Brain microvascular endothelial cell (primary cell): Measurements from ENCODE around the gene EDA.

Source experiments
- DNase-seq: peaks from one replicate; pipeline ENCODE4 v3.0.0-alpha.2; 2020
- H3K27ac ChIP-seq: fragments of 250-450 bp; sonication (Bioruptor Pico); 2 replicates; pipeline ENCODE4 v1.5.1; 2020; ENCODE audit warnings: mild to moderate bottlenecking, moderate library complexity
- H3K27me3 ChIP-seq: fragments of 250-450 bp; sonication (Bioruptor Pico); replicated peaks from 2 replicates; pipeline ENCODE4 v1.5.1; 2020; ENCODE audit warnings: mild to moderate bottlenecking
- H3K36me3 ChIP-seq: fragments of 250-450 bp; sonication (Bioruptor Pico); replicated peaks from 2 replicates; pipeline ENCODE4 v1.5.1; 2020; ENCODE audit warnings: mild to moderate bottlenecking
- H3K4me3 ChIP-seq: 2 replicates; pipeline ENCODE4 v1.5.1; 2011; ENCODE audit warnings: low read depth, mild to moderate bottlenecking, control low read depth, low read length, moderate library complexity
- in situ Hi-C: cut with HindIII; loops from 2 replicates; pipeline ENCODE4 v1.10.0; 2017; ENCODE audit warnings: low sequenced_read_pairs, low pct_ligation_motif_present
- TF ChIP-seq, protein P1 (sequence below): IDR thresholded peaks from 2 replicates; pipeline ENCODE4 v1.5.1; 2011; ENCODE audit warnings: low read depth, mild to moderate bottlenecking, moderate library complexity, low read length, control low read depth, inconsistent platforms; ENCODE audit errors: missing control alignments

EDA gene

DNA sequence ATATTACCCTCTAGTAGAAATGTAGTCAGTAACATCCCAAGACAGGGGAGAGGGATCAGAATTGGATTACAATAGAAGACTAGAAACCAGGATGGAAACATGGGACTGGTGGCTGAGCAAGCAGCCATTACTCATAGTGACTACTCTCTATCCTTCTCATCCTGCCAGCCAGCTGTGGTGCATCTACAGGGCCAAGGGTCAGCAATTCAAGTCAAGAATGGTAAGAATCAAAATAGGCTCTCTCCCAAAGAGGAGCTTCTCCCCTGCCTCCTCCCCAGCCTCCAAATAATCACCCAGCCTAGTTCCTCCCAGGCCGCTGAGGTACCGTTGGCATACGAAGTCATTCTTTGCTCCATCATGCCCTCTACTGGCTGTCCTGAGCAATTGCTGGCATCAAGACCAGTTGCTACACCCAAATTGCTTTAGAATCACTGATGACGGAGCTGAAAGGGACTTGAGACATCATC, 414.4 kb downstream of the EDA start:
- Histone ChIP-seq H3K36me3 (no peaks in the 10 kb centered on the region), H3K27ac (no peak overlapping the region), H3K4me3 (no peak overlapping the region), H3K27me3 (no peaks in the 10 kb centered on the region)
- in situ Hi-C loops = no loop called here
- TF ChIP-seq, protein P1, sequence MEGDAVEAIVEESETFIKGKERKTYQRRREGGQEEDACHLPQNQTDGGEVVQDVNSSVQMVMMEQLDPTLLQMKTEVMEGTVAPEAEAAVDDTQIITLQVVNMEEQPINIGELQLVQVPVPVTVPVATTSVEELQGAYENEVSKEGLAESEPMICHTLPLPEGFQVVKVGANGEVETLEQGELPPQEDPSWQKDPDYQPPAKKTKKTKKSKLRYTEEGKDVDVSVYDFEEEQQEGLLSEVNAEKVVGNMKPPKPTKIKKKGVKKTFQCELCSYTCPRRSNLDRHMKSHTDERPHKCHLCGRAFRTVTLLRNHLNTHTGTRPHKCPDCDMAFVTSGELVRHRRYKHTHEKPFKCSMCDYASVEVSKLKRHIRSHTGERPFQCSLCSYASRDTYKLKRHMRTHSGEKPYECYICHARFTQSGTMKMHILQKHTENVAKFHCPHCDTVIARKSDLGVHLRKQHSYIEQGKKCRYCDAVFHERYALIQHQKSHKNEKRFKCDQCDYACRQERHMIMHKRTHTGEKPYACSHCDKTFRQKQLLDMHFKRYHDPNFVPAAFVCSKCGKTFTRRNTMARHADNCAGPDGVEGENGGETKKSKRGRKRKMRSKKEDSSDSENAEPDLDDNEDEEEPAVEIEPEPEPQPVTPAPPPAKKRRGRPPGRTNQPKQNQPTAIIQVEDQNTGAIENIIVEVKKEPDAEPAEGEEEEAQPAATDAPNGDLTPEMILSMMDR = peak; percentile 85
- DNase-seq = peak; percentile 31

DNA sequence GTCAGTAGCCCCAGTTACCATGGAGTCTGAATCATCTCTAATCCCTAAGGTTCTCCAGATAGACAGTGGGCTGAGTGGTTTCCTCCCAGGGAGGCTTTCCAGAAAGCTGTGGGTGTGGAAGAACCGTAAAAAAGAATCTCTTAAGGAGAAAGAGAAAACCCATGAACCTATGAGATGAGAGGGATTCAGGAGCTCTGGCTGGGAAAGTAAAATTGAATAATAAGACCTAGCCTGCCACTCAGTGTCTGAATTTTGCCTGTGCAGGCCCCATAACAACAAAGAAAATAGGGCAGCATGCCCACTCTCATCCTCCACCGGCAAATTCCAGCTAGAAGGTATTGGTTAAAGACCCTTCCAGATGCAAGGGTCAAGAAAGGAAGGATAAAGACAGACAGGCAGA, 416.9 kb downstream of the EDA start:
- no peak for DNase-seq
- Histone ChIP-seq H3K27me3 (no peaks in the 10 kb centered on the region), H3K27ac (no peak overlapping the region), H3K36me3 (no peaks in the 10 kb centered on the region), H3K4me3 (no peak overlapping the region)
- TF ChIP-seq, protein P1 = peak; percentile 2
- in situ Hi-C loops = no loop called here

DNA sequence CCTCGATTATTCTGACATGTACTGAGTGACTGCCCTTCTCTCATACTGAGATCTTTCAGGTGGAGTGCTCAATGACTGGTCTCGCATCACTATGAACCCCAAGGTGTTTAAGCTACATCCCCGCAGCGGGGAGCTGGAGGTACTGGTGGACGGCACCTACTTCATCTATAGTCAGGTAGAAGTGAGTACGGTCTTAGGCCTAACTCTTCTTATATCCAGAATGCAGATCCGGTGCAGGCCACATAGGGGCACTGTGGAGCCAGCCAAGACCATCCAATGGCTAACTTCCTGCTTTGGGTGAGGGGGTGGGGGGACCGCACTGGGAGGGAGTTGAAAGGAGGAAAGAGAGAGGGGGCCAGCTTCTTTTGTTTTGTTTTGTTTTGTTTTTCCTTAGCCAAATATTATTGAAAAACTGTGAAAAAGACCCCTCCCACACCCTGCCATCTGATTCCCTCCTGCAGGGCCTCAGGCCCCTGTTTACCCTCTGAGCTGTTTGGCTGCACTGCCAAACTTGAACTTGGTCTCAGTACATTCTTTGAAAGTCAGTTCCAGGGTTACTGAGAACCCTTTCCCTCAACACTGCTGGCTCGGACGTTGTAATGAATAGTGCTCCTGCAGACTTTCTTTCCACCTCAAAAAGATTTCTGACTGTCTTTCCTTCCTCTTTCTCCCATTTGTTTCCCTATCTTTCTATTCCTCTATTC, 417.6 kb downstream of the EDA start:
- Histone ChIP-seq H3K4me3 (no peak overlapping the region), H3K36me3 (no peaks in the 10 kb centered on the region), H3K27me3 (no peaks in the 10 kb centered on the region), H3K27ac (no peak overlapping the region)
- peak; percentile 22 for DNase-seq
- TF ChIP-seq, protein P1 = peak; percentile 81
- in situ Hi-C loops = no loop called here

DNA sequence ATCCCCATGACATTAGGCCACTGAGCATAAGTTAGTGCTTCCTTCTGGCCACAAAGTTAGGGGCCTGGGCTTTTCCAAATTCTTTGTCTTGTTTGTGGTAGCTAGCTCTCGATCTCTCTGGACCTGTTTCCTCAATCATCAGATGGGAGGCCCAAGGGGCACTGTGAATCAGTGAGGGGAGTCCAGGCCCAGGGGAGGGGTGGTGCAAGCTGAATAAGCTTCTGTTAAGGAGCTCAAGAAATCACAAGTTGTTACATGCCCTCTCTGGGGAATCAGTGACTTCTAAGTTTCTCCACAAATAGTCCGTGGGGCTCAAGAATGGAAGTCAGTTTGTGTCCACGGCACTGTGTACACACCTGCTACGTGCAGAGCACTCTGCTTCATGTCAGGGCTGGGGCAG, 418.7 kb downstream of the EDA start:
- DNase-seq = no peak
- H3K27ac ChIP-seq = no peak overlapping the region
- H3K27me3 ChIP-seq = no peaks in the 10 kb centered on the region
- TF ChIP-seq, protein P1 = no peak
- in situ Hi-C loops = no loop called here
- no peaks in the 10 kb centered on the region for H3K36me3 ChIP-seq
- H3K4me3 ChIP-seq = no peak overlapping the region

DNA sequence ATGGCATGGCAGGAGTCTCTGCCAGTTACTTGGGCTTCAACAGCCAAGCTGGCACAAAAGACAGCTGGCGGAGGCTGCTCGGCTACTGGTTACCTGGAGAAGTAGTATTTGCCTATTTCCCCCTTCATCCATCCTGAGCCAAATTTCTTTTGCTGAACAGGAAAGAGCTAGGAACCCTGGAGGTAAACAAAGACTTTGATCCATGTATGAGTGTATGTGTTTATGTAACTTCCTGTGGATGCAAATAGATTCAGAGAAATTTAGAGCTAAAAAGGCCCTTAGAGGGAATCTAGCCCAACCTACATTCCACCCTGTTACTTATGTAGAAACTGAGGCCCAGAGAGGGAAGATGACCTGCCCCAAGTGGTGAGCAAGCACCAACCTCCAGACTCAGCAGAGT, 422.6 kb downstream of the EDA start:
- Histone ChIP-seq H3K27me3 (no peaks in the 10 kb centered on the region), H3K27ac (no peak overlapping the region), H3K4me3 (no peak overlapping the region), H3K36me3 (no peaks in the 10 kb centered on the region)
- in situ Hi-C loops = no loop called here
- TF ChIP-seq, protein P1 = no peak
- DNase-seq = no peak

DNA sequence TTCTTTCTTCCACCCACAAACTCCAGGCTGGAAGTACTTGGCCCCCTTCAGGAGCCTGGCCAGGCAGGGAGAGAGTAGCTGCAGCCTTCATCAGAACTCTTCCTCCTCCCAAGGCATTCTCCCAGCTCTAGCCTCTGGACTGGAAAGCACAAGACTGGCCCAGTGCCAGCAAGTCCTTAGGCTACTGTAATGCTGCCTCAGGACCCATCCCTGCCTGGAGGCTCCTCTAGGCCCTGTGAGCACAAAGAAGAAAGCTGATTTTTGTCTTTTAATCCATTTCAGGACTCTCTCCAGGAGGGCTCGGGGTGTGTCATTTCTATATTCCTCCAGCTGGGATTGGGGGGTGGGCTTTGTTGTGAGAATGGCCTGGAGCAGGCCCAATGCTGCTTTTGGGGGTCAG, 423.0 kb downstream of the EDA start:
- DNase-seq = no peak
- Histone ChIP-seq H3K27me3 (no peaks in the 10 kb centered on the region), H3K27ac (no peak overlapping the region), H3K4me3 (no peak overlapping the region), H3K36me3 (no peaks in the 10 kb centered on the region)
- TF ChIP-seq, protein P1 = no peak
- in situ Hi-C loops = no loop called here
